Small intestine (tissue), 7 donors: ENCODE measurements around the gene EPC1. TPM values are rescaled to one million over a fixed set of nuclear protein-coding genes. Genes with fewer than 3 reads are reported as not detected.

Source experiments
- DNase-seq, 2 donors: peaks; one replicate each; pipeline versions ENCODE4 v3.0.0 to v3.0.0-alpha.2; 2013
- FAIRE-seq: peaks from 2 replicates; lab custom pipeline; 2012; peaks lifted over from hg19 to GRCh38; lab: Jason Lieb, UNC
- H3K27ac ChIP-seq, 3 donors: one replicate each; pipeline ENCODE4 v1.5.1; 2013; ENCODE audit warnings: low read length in 2 of 3, mild to moderate bottlenecking in 2 of 3, control low read depth in 1 of 3, inconsistent platforms in 1 of 3, low read depth in 1 of 3, moderate library complexity in 1 of 3
- H3K27me3 ChIP-seq, 3 donors: one replicate each; pipeline ENCODE4 v1.6.1; 2013; ENCODE audit warnings: low read length in 3 of 3, inconsistent platforms in 1 of 3; ENCODE audit not compliant: control insufficient read depth in 3 of 3, insufficient read depth in 3 of 3
- H3K36me3 ChIP-seq, 3 donors: one replicate each; pipeline ENCODE4 v1.6.1; 2013; ENCODE audit warnings: low read length in 3 of 3, inconsistent platforms in 1 of 3, low read depth in 1 of 3, mild to moderate bottlenecking in 1 of 3, moderate library complexity in 1 of 3; ENCODE audit not compliant: control insufficient read depth in 3 of 3, insufficient read depth in 2 of 3
- H3K4me1 ChIP-seq, 3 donors: one replicate each; pipeline ENCODE4 v1.6.1; 2013; ENCODE audit warnings: low read length in 2 of 3, inconsistent platforms in 1 of 3, low read depth in 1 of 3, mild to moderate bottlenecking in 1 of 3, moderate library complexity in 1 of 3; ENCODE audit not compliant: control insufficient read depth in 3 of 3, insufficient read depth in 2 of 3
- H3K4me3 ChIP-seq, 3 donors: one replicate each; pipeline ENCODE4 v1.5.1; 2013; ENCODE audit warnings: low read length in 3 of 3, control low read depth in 1 of 3, inconsistent platforms in 1 of 3, low read depth in 1 of 3, mild to moderate bottlenecking in 1 of 3, moderate library complexity in 1 of 3
- H3K9me3 ChIP-seq, 2 donors: one replicate each; pipeline ENCODE4 v1.6.1; 2013; ENCODE audit warnings: low read depth in 1 of 2, low read length in 1 of 2; ENCODE audit not compliant: control insufficient read depth in 2 of 2, insufficient read depth in 1 of 2
- WGBS, 3 donors: extraction: QIAGEN DNeasy Blood & Tissue Kit; methylation state at CpG; one replicate each; pipeline ENCODE4 v1.1.7; 2013; 5-methylcytosine and 5-hydroxymethylcytosine counted together
- polyA plus RNA-seq, 4 donors: library from polyadenylated mRNA; stranded (reverse) in 3 of 4; unstranded in 1 of 4; fragments of 200-250 nt in 3 of 4; fragments of 120-200 nt in 1 of 4; gene quantifications; one replicate each; pipeline versions ENCODE4 v1.2.1 to v1.2.3, GENCODE V29; 2013
- donor health status: healthy with polysubstance abuse.
- donor health status: control.
- donor health status: control.
- donor health status: Bipolar disorder and iron deficiency.
- donor health status: healthy.

Gene EPC1
- polyA plus RNA-seq, 4 donors, result 12.8 to 42.6 (median 13.3) TPM

GRCh38 chr10:32381165-32381564 lies 34.2 kb upstream of the EPC1 start:
- Histone ChIP-seq H3K27ac (no peak overlapping the region), H3K4me1 (no peaks in the 10 kb centered on the region), H3K36me3 (no peaks in the 10 kb centered on the region), H3K9me3 (no peaks in the 10 kb centered on the region), H3K4me3 (no peak overlapping the region), H3K27me3 (no peaks in the 10 kb centered on the region)
- FAIRE-seq (no peak), DNase-seq (peak in 1 of 2 donors; percentile 17)
- WGBS, 3 donors, result 36 to 75% (median 51%) methylated on average over 3 of the region's 3 CpGs

GRCh38 chr10:32379950-32380551 lies 33.1 kb upstream of the EPC1 start:
- 22 to 55% (median 47%) methylated on average over 7 of the region's 7 CpGs for WGBS, 3 donors
- H3K4me3 ChIP-seq, result no peak overlapping the region

GRCh38 chr10:32379318-32379949 lies 32.5 kb upstream of the EPC1 start:
- Histone ChIP-seq H3K27me3 (no peaks in the 10 kb centered on the region), H3K4me3 (peak overlapping the region in 1 of 3 donors; percentile 66), H3K36me3 (no peaks in the 10 kb centered on the region), H3K9me3 (no peaks in the 10 kb centered on the region), H3K4me1 (no peaks in the 10 kb centered on the region), H3K27ac (peak overlapping the region in 2 of 3 donors; percentile 91 to 92)
- WGBS, 3 donors, result 17 to 24% (median 18%) methylated on average over 10 of the region's 10 CpGs
- DNase-seq, result peak; percentile 31 to 71
- no peak for FAIRE-seq

More at GRCh38 chr10:32379950-32380551, 33.1 kb upstream of the EPC1 start:
- peak overlapping the region; percentile 0 to 92 (median 1) for H3K27ac ChIP-seq
- no peaks in the 10 kb centered on the region for H3K36me3 ChIP-seq
- H3K4me1 ChIP-seq, result no peaks in the 10 kb centered on the region
- FAIRE-seq (no peak), DNase-seq (peak in 1 of 2 donors; percentile 33)
- H3K27me3 ChIP-seq, result no peaks in the 10 kb centered on the region
- no peaks in the 10 kb centered on the region for H3K9me3 ChIP-seq

GRCh38 chr10:32378363-32379317 lies 31.7 kb upstream of the EPC1 start:
- no peaks in the 10 kb centered on the region for H3K9me3 ChIP-seq
- WGBS, 3 donors, result 0% methylated on average over 19 of the region's 19 CpGs
- peak overlapping the region; percentile 49 to 66 (median 64) for H3K4me3 ChIP-seq
- peak; percentile 5 for FAIRE-seq
- no peaks in the 10 kb centered on the region for H3K4me1 ChIP-seq
- peak overlapping the region; percentile 50 to 92 (median 91) for H3K27ac ChIP-seq
- DNase-seq, result peak; percentile 94
- no peaks in the 10 kb centered on the region for H3K27me3 ChIP-seq
- H3K36me3 ChIP-seq, result no peaks in the 10 kb centered on the region

GRCh38 chr10:32377458-32378259 lies 30.7 kb upstream of the EPC1 start:
- Histone ChIP-seq H3K27me3 (no peaks in the 10 kb centered on the region), H3K9me3 (no peaks in the 10 kb centered on the region), H3K4me1 (no peaks in the 10 kb centered on the region), H3K27ac (peak overlapping the region; percentile 11 to 92 (median 32)), H3K36me3 (no peaks in the 10 kb centered on the region), H3K4me3 (peak overlapping the region; percentile 36 to 66 (median 64))
- WGBS, 3 donors, result 0 to 1% (median 1%) methylated on average over 6 of the region's 6 CpGs
- DNase-seq, result peak; percentile 63 to 76
- FAIRE-seq, result no peak

- DNase-seq (peak in 1 of 2 donors; percentile 11), FAIRE-seq (no peak)
- Histone ChIP-seq H3K4me1 (peaks cover 0 to 4% (median 2%) of the 10 kb centered on the region in 3 donors), H3K27ac (peak overlapping the region in 1 of 3 donors; percentile 92), H3K9me3 (no peaks in the 10 kb centered on the region), H3K36me3 (no peaks in the 10 kb centered on the region), H3K27me3 (no peaks in the 10 kb centered on the region), H3K4me3 (peak overlapping the region in 1 of 3 donors; percentile 11)
- 11 to 28% (median 16%) methylated on average over 3 of the region's 3 CpGs for WGBS, 3 donors
These were observed 29.8 kb upstream of the EPC1 start for GRCh38 chr10:32376771-32377170.

GRCh38 chr10:32376097-32376496 lies 29.1 kb upstream of the EPC1 start:
- Histone ChIP-seq H3K27ac (no peak overlapping the region), H3K27me3 (no peaks in the 10 kb centered on the region), H3K9me3 (no peaks in the 10 kb centered on the region), H3K4me3 (no peak overlapping the region), H3K4me1 (peaks cover 0 to 4% (median 2%) of the 10 kb centered on the region in 3 donors), H3K36me3 (no peaks in the 10 kb centered on the region)
- WGBS, 3 donors, result 63 to 84% (median 81%) methylated on average over 1 of the region's 1 CpG
- FAIRE-seq (no peak), DNase-seq (no peak)
